K562 (cell line): ENCODE data around the gene MAGI3. TPM values are rescaled to one million over a fixed set of nuclear protein-coding genes. Genes with fewer than 3 reads are reported as not detected.

Experiments
- CBFA2T3 ChIP-seq: fragments of 450-650 bp; IDR thresholded peaks from 2 replicates; pipeline ENCODE4 v1.6.1; 2017
- GTF2E2 ChIP-seq: fragments of 200-800 bp; sonication (Bioruptor generic); IDR thresholded peaks from 2 replicates; pipeline ENCODE4 v1.6.1; 2016; ENCODE audit warnings: missing genetic modification characterization, missing compliant biosample characterization
- PATZ1 ChIP-seq: fragments of 250-450 bp; sonication (Bioruptor Pico); IDR thresholded peaks from 2 replicates; pipeline ENCODE4 v1.5.0; 2020; ENCODE audit warnings: mild to moderate bottlenecking, borderline replicate concordance
- ZBTB2 ChIP-seq: fragments of 450-650 bp; IDR thresholded peaks from 2 replicates; pipeline ENCODE4 v1.6.1; 2016; ENCODE audit warnings: antibody characterized with exemption
- ZNF57 ChIP-seq: fragments of 450-650 bp; formaldehyde crosslinking; IDR thresholded peaks from 2 replicates; pipeline ENCODE4 v1.4.0; 2020; ENCODE audit warnings: mild to moderate bottlenecking, moderate library complexity
- polyA plus RNA-seq, 8 experiments: library from polyadenylated mRNA; depleted of rRNA in 4 of 8; stranded (reverse) in 5 of 8; unstranded in 3 of 8; fragments of >200 nt; fragmentation: Nextera tagmentation in 2 of 8; fragmentation: Illumina TruSeq in 1 of 8; extraction: Ambion mirVana in 2 of 8; extraction: Trizol in 1 of 8; gene quantifications; 2 replicates each; pipeline versions ENCODE4 v1.2.1 to v1.2.3, GENCODE V29; 2011 to 2014; ENCODE audit warnings: inconsistent platforms in 1 of 8, missing spikeins in 1 of 8
- total RNA-seq, 7 experiments: library from RNA; depleted of rRNA in 6 of 7; stranded (reverse); fragments of >200 nt in 6 of 7; fragmentation: Illumina TruSeq in 2 of 7; extraction: Trizol in 2 of 7; gene quantifications; 2 replicates each; pipeline versions ENCODE4 v1.2.1 to v1.2.3, GENCODE V29; 2011 to 2021; ENCODE audit warnings: low replicate concordance in 1 of 7
- TF ChIP-seq, protein P1 (sequence below): fragments of 250-450 bp; sonication (Bioruptor Pico); IDR thresholded peaks from 2 replicates; pipeline ENCODE4 v1.5.0; 2021
- TF ChIP-seq, protein P2 (sequence below): sonication (generic); formaldehyde crosslinking; IDR thresholded peaks from 2 replicates; pipeline ENCODE4 v1.8.0; 2022; ENCODE audit warnings: mild to moderate bottlenecking, missing genetic modification reagents

Gene MAGI3
- total and polyA plus RNA-seq, 9 of the 15 experiments (the other 6 are each of a cell fraction or from before 2014, with no cell fraction given), result 1.0 to 8.6 (median 5.5) TPM

DNA sequence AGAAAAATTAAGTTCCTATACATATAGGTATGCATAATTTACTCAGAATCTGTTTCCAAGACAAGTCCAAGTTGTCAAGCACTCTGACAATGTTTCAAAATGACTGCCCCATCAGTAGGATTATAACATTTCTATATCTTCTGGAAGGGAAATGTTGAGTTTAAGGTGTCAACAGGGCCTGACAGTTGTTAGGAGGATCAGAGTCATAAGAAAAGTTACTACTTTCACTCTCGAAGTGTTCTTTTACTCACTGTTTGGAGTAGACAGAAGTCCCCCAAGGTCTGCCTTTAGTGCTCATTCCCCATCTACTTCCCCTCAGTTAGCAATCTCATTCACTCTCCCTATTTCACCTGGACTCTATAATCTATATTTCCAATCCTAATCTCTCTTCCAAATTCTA, 20.6 kb upstream of the MAGI3 start (continued):
- TF ChIP-seq PATZ1 (CRISPR knock-in tag) (no peak), ZBTB2 (no peak), ZNF57 (CRISPR knock-in tag) (no peak), GTF2E2 (tag) (no peak), CBFA2T3 (no peak)
- TF ChIP-seq, protein P1, sequence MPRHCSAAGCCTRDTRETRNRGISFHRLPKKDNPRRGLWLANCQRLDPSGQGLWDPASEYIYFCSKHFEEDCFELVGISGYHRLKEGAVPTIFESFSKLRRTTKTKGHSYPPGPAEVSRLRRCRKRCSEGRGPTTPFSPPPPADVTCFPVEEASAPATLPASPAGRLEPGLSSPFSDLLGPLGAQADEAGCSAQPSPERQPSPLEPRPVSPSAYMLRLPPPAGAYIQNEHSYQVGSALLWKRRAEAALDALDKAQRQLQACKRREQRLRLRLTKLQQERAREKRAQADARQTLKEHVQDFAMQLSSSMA (CRISPR knock-in tag), result no peak
- TF ChIP-seq, protein P2, sequence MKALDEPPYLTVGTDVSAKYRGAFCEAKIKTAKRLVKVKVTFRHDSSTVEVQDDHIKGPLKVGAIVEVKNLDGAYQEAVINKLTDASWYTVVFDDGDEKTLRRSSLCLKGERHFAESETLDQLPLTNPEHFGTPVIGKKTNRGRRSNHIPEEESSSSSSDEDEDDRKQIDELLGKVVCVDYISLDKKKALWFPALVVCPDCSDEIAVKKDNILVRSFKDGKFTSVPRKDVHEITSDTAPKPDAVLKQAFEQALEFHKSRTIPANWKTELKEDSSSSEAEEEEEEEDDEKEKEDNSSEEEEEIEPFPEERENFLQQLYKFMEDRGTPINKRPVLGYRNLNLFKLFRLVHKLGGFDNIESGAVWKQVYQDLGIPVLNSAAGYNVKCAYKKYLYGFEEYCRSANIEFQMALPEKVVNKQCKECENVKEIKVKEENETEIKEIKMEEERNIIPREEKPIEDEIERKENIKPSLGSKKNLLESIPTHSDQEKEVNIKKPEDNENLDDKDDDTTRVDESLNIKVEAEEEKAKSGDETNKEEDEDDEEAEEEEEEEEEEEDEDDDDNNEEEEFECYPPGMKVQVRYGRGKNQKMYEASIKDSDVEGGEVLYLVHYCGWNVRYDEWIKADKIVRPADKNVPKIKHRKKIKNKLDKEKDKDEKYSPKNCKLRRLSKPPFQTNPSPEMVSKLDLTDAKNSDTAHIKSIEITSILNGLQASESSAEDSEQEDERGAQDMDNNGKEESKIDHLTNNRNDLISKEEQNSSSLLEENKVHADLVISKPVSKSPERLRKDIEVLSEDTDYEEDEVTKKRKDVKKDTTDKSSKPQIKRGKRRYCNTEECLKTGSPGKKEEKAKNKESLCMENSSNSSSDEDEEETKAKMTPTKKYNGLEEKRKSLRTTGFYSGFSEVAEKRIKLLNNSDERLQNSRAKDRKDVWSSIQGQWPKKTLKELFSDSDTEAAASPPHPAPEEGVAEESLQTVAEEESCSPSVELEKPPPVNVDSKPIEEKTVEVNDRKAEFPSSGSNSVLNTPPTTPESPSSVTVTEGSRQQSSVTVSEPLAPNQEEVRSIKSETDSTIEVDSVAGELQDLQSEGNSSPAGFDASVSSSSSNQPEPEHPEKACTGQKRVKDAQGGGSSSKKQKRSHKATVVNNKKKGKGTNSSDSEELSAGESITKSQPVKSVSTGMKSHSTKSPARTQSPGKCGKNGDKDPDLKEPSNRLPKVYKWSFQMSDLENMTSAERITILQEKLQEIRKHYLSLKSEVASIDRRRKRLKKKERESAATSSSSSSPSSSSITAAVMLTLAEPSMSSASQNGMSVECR (CRISPR knock-in tag), result no peak
- TF ChIP-seq, all 486 proteins: peak for 0
